ENCODE measurements around the gene EEFSEC.
A peak's percentile ranks its signal among the peaks of the same experiment; 100 is the strongest.

Gene EEFSEC

GRCh38 chr3:128296469-128297251 is 143.4 kb downstream of the EEFSEC start:
- DNase-seq, result no peak

GRCh38 chr3:128297401-128298138 is 144.3 kb downstream of the EEFSEC start:
- no peak for DNase-seq

GRCh38 chr3:128301186-128302023 is 148.1 kb downstream of the EEFSEC start:
- no peak for DNase-seq

- DNase-seq, result no peak
These were observed 153.2 kb downstream of the EEFSEC start for GRCh38 chr3:128306481-128306880.

- DNase-seq, result peak; percentile 36
These were observed 153.8 kb downstream of the EEFSEC start for GRCh38 chr3:128307029-128307633.

- DNase-seq, result no peak
These were observed 154.6 kb downstream of the EEFSEC start for GRCh38 chr3:128307781-128308469.

GRCh38 chr3:128309026-128309425 is 155.7 kb downstream of the EEFSEC start:
- DNase-seq, result no peak

- DNase-seq, result no peak
These were observed 157.2 kb downstream of the EEFSEC start for GRCh38 chr3:128310286-128311058.

- no peak for DNase-seq
These were observed 158.2 kb downstream of the EEFSEC start for GRCh38 chr3:128311441-128311844.

GRCh38 chr3:128312271-128312670 is 159.0 kb downstream of the EEFSEC start:
- no peak for DNase-seq

- DNase-seq, result no peak
These were observed 159.9 kb downstream of the EEFSEC start for GRCh38 chr3:128313071-128313725.

GRCh38 chr3:128313935-128314334 is 160.7 kb downstream of the EEFSEC start:
- no peak for DNase-seq

- no peak for DNase-seq
These were observed 162.0 kb downstream of the EEFSEC start for GRCh38 chr3:128315313-128315712.

- DNase-seq, result no peak
These were observed 163.2 kb downstream of the EEFSEC start for GRCh38 chr3:128316481-128316891.

- no peak for DNase-seq
These were observed 163.9 kb downstream of the EEFSEC start for GRCh38 chr3:128317101-128317697.

GRCh38 chr3:128317698-128318231 is 164.5 kb downstream of the EEFSEC start:
- peak; percentile 74 for DNase-seq

GRCh38 chr3:128318275-128318941 is 165.1 kb downstream of the EEFSEC start:
- DNase-seq, result no peak

GRCh38 chr3:128319107-128319506 is 165.8 kb downstream of the EEFSEC start:
- no peak for DNase-seq

GRCh38 chr3:128319741-128320141 is 166.5 kb downstream of the EEFSEC start:
- DNase-seq, result no peak

All from DMS 273 treated with DMSO at 0.1 percent for 48 hours (cell line).